ENCODE data around the gene KRT77.
"Not testable (repeated sequence)": the region's sequence is repeated elsewhere in the genome, so short reads cannot be mapped to it uniquely, and the experiment has no call there.

Gene KRT77

DNA sequence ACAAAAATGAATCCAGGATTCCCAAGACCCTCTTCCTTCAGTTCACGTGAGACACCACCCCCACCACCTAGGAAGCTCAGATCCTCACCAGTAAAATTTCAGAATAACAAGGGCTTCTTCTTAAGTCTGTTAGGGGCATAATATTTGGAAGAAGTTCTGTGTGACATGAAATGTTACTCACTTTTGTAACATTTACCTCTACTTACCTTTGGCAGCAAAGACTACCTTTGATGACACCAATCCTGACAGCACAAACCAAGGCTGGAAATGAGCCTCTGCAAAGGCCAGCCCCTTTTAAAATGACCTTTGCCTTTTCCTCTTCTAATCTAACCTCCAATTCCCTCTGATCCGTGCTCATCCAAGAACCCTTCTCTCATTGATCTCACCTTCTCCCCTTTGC lies 19.4 kb upstream of the KRT77 start:
- no peak for DNase-seq

DNA sequence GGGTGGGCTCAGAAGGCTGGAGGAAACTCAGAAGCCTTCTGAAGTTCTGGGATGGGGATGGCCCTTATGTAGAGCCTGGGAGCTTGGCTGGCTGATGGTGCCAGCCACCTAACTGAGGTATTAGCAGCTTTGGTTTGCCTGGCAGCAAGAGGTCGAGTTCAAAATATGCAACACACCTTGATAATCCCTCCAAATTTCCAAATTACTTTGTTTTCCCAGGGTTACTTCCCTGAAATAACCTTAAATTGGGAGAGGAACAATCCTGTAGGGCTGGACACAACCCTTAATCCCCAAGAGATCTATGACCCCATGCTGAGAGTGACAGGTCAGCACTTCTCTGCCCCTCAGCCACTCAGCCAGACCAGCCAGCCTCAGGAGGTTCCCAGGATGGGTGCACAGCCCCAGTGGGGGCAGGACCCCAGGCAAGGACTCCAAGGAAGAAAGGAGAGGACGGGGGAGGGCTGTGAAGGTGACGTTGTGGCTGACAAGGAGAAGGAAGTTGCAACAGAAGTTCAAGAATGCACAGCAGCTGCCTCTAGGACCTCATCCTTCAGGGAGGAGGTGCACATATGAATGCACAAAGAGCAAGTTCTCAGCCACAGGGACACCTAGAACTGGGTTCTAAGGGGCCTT lies 18.6 kb upstream of the KRT77 start:
- DNase-seq = no peak

DNA sequence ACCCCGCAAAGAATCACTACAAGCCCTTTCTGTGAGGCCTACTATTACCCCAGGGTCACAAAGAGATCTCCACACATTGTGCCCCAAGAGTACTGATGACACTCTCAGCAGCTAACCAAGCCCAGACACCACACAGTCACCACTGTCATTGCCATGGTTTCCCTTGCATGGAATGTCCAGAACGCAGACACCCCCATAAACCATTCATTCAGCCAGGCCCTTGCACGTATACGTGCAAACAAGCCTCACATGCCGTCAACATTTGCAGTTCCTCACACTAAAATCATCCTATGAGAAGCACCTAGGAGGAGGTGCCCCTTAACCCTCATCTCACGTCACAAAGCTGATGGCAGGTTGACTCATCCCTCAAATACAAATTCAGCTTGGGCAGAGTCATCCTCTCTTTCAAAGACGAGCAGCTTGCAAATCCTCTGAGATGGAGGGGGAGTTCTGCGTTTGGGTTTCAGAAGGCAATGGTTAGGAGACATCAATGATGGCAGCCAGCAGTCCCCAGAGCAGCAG lies 17.1 kb upstream of the KRT77 start:
- DNase-seq = no peak

DNA sequence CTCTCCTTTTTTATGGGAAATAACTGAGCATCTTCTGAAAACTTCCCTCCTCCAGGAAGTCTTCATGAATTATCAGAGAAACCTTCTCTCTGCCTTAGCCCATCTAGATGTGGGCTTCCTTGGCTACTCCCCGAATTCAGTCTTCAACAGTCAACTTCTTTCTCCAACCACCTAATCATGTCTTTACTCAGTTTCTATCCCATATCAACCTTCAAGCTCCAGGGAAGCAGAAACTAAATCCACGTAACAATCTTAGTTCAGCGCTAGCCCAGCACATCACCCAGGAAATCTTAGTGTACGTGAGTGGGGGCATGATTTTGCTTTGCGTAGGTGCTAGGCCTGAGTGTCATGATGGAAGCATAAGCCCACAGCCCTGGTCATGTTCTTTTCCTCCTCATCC lies 12.7 kb upstream of the KRT77 start:
- no peak for DNase-seq

DNA sequence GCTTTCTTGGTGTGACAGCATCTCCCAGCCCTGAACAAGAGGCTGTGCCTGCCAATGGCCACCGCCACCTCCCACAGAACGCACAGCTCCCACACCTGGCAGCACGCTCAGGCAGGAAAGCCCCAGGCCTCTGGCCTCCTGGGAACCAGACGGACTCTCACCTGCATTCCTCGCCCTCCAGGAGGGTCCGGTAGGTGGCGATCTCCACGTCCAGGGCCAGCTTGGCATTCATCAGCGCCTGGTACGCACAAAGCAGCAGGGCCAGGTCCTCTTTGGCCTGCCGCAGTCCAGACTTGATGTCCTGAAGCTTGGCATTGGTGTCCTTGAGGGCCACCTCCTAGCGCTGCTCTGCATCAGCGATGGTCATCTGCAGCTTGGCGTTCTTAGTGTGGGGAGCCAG lies 12.1 kb upstream of the KRT77 start:
- DNase-seq = no peak

DNA sequence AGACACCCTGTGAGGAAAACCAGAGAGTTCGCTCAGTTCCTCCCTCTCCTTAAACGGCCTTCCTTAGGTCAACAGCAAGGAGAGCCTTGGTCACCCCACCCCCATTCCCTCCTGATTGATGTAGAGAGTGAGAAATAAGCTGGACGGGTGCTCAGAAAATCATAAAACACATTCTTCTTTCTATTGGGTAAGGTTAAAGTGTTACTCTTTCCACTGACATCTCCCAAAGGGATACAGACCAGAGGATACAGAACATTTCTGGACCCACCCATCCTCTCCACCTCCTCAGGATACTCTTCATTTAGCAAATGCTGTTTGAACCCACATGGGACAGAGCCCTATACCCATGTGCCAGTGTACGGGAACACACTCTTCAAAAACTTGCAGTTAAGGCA lies 11.6 kb upstream of the KRT77 start:
- DNase-seq = no peak

DNA sequence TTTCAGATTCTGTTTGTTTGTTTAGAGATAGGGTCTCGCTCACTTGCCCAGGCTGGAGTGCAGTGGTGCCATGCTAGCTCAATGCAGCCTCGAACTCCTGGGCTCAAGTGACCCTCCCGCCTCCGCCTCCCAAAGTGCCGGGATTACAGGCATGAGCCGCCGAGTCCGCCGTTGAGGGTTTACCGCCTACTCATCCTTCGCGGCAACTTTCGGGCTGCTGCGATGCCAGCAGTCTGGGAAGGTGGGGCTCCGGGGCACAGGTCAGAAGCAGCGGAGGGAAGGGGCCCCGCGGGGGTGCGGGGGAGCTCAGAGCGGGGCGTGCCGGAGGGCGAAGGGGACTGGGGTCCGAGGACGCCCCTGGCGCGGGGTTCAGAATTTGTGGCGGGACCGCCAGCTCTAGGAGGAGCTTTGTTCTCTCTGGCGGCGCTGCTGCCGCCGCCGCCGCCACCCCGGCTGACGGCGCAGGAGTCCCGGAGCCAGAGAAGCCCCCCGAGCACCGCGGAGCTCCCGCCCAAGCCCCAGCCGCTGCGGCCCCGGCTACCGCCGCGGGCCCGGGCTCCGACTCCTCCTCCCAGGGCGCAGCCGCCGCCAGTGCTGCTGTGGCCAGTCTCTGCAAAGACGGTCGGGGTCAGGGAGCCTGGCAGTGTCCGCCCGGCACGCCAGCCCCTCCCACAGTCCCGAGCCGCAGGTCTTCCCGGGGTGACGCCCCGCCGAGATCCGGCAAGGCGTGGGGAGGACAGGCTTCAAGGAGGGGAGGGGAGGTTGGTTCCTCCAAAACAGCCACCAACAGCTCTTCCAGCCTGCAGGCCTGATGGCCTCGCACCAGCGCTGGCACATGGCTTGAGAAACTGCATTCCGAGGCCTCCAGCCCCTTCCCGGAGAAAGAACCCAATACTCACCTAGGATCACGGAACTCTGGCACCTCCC lies 10.9 kb upstream of the KRT77 start:
- DNase-seq = no peak

DNA sequence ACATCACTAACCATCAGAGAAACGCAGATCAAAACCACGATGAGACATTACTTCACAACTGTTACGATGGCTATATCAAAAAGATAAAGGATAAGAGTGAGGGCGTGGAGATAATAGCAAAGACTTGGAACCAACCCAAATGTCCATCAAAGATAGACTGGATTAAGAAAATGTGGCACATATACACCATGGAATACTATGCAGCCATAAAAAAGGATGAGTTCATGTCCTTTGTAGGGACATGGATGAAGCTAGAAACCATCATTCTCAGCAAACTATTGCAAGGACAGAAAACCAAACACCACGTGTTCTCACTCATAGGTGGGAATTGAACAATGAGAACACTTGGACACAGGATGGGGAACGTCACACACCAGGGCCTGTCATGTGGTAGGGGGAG lies 8.8 kb upstream of the KRT77 start:
- not testable (repeated sequence) for DNase-seq

DNA sequence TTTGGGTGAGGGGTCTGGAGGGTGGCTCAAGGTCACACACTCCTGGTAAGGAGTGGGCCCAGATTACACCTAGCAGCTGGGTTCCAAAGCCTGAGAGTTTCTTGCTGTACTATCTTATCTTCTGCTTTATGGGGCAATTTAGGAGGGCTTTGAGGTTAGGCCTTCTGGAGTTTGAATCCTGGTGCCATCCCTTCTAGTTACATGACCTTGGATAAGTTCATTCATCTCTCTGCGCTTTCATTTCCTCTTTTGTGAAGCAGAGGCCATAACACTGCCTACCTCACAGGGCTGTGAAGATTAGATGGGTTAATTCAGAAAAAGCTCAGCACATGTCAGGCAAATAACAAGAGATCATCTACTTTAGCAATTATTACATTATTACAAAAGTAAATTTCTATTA lies 7.4 kb upstream of the KRT77 start:
- no peak for DNase-seq

DNA sequence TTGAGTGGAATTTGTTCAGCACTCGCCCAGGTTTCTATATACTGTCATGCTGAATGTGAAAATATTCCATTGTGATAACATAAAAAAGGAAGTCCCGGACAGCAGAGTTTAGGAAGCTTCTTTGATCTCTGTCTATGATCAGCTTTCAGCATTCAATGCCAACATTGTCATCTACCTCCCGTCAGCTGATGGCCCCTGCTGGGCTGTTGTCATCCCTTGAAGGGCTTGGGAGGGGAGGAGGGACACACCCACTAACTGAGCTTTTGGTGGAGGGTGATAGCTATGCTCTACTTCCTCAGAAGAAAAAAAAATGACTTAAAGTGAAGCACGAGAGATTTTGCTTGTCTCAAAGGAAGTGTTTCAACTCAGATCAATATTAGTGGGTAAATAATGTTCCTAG lies 4.7 kb upstream of the KRT77 start:
- no peak for DNase-seq

DNA sequence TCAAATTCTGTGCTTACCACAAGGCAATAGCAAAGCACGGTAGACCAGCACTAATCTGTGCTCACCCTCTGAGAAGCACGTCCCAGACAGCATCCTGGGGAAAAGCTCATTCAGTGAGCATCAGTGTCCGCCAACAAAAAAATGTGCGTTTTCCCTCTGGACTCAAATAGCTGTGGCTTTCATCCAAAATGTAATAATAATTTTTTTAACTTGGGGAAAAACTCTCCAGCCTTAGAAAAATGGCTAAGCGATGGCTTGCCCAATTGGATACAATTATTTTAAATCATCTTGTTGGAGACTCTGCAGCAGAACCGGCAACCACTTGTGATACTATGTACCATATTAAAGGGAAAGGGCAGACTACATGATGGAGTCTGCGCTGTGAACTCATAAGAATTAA lies 1.1 kb upstream of the KRT77 start:
- no peak for DNase-seq

DNA sequence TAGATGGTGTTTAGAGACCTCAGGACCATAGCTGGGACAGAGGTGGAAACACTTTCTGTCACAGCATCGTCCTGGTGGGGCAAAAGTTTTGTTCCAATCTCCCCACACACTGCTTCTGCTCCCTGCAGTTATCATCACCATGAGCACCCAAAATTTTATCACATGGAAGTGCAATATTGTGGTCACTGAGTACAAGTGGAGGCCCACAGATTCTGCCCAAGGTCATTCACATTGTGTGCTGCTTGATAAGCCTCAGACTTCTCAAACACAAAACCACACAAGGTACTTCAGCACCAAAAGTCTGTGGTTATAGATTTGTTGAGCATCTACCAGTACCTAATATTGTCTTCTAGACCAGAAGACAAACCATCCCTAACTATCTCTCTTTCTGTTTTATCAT lies 554 bp upstream of the KRT77 start:
- no peak for DNase-seq

DNA sequence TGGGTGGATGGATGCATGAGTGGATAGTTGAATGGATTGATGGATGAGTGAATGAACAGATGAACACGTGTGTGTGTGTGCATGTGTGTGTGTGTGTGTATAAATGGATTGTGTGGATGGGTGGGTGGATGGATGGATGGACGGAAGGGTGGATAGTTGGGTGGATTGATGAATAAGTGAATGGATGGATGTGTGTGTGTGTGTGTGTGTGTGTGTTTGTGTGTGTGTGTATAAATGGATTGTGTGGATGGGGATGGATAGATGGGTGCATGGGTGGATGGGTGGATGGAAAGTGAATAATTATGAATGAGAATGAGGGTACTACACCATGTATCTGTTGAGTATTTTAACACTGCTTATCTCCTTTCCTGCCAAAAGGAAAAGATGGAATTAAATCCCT lies 986 bp downstream of the KRT77 start:
- no peak for DNase-seq

DNA sequence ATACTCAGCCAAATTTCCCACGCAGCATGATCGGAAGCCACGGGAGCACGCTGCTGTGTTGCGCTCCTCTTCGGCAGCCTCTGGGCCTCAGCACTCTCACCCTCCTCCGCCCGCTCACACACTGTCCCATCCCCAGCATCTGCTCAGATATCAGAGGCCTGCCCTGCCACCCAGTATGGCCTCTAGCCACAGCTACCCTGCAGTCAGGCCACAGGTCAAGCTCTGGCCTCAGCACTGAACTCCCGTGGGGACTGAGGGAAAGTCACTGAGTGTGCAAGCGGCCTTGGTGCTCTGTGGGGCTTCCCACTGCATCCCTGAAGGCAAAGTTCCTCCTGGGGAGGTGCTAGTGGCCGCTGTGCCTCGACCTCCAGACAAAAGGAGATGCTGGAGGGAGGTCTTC lies 2.0 kb downstream of the KRT77 start:
- DNase-seq = no peak

DNA sequence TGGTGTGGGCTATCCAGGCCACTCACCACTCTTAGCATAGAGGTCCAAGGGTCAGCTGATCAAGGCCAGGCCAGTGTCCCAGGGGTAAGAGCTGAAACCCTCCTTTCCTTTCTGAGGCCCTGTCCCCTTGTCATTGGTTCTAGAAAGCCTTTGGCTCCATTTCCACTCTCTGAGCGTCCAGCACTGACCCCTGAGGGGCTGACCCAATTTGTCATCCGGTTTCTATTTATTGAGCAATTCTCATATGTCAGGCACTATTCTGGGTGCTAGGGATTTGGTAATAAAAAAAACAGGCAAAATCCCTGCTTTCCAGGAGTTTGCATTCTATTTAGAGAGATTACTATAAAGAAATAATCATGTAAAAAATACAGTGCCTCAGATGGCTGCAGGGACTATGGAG lies 3.4 kb downstream of the KRT77 start:
- DNase-seq = no peak

DNA sequence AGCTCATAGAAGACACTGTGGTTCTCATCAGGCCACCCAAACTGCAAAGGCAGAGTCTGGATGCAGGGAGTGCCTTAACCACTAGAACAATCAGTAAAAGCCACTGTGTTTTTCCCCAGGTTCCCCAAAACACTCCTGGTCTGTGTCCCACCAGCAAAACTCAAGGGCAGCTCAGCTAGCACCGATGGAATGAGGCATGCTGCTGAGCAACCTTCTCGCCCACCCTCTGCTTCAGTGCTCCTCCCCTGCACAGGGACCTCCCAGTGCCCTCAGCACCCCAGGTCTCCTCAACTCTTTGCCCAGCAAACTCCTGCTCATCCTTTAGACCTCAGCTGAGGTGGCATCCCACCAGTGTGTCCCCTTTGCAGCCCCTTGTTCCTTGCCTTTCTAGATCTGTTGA lies 4.0 kb downstream of the KRT77 start:
- no peak for DNase-seq

DNA sequence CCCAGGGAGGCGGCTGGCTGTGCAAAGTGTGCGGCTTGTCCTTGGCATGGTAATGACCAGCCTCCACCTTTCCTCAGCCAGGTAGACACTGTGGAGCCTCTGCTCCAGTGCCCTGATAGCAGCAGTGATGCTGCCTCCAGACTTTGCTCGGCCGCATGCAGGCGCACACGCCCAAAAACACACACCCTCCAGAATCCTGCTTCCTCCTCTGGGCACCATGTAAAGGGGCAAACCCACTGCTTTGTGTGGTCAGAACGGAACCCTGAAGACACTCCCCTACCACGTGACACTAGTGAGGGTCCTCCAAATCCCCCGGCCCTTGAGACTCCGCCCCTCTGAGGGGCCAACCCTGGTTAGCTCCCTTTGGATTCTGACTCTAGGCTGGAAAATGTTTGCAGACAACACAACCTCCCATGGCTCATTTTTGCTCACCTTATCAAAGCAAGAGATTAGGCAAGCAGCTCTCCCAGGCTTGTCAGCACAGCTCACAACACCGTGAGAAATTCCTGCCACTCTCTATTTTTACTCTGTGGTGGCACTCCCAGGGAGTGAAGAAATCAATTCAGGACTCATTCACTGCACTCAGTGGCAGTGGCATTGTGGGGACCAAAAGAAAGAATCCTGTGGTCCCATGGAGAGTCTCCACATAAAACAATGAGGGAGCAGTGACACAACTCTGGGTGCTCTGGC lies 4.5 kb downstream of the KRT77 start:
- no peak for DNase-seq

DNA sequence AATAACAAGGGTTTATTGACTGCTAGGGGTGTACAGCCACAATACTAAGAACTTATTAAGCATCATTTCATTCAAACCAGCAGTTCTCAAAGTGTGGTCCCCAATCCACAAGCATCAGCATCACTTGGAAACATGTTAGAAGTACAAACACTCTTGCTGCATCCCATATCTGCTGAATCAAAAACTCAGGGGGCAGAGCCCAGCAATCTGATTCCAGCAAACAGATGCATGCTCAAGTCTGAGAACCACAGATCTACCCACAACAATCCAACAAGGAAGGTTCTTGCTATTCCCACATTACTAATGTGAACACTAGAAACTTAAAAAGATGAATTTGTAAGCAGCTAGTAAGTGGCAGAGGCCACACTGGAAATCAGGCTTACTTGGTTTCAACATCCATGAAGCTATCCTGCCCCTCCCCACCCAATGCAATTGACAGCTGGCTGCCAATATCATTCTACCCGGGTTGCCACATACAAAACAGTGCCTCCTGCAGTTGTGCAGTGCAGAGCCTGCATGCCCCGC lies 6.2 kb downstream of the KRT77 start:
- no peak for DNase-seq

DNA sequence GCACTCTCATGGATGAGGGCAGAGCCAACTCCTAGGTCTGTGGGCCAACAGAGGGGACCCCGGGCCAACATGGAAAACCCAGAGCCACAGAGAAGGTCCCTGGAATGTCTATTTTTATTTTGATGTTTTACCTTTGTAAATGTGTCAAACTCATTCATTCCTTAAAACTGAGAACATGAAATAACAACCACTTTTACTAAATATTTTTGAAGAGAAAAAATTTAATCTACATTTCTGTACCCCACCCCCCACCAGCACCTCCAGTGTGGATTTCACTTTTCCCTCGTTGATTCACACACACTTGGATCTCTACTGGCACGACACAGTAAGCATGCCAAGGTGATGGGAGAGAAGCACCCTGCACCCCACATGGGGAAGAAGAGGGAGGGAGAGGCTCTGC lies 6.7 kb downstream of the KRT77 start:
- no peak for DNase-seq

DNA sequence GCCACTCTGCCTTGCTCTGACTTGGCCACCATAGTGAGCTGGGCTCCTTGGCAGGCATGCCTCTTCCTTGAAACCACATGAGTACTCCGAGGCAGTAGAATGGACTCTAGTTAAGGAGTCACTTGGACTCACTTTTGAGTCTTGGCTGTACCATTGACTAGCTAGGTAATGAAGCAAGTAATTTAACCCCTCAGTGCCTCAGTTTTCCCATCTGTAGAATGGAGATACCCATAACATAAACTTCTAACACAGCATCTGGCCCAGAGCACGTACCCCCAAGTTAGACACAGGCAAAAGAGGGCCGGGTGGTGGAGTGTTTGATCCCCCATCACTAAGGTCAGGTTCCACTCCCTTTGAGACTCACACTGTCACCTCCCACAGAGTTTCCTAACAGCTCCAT lies 8.3 kb downstream of the KRT77 start:
- DNase-seq = no peak

DNA sequence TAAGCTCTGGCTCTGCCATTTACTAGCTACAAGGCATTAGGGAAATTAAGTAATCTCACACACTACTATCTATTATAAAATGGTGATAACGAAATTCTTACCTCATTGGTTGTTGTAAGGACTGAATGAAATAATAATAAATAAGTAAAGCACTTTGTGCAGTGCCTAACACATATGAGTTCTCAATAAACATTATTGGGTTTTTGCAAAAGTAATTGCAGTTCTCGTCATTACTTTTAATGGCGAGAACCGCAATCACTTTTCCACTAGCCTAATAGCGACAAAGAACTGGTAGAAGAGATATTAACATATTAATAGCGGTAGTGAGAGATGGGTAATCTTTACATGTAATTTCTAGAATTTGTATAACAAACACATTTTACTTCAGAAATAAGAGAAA lies 9.2 kb downstream of the KRT77 start:
- DNase-seq = no peak

DNA sequence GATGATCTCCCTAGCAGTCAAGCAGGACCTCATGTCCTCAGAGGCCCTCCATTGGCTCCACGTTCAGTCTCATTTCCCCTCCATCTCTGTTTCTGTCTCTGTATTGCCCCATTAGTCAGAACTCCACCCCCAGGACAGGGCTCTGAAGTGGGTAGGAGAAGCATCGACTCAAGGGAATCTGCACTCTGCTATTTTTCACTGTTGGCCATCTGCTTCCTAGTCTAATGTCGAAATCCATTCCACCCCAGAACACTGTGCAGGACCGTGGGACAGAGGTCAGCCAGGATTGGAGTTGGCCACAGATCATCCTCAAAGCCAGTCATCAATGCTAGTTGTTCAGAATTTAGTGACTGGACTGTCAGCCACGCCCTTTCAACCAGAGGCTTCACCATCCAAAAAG lies 10.1 kb downstream of the KRT77 start:
- DNase-seq = no peak
